ENCODE measurements around the gene GPBP1. TPM values are rescaled to one million over a fixed set of nuclear protein-coding genes. Genes with fewer than 3 reads are reported as not detected.
"Not testable (repeated sequence)": the region's sequence is repeated elsewhere in the genome, so short reads cannot be mapped to it uniquely, and the experiment has no call there.

GPBP1 gene
- polyA plus RNA-seq, 1 donor from 2014 or later: 149 TPM

DNA sequence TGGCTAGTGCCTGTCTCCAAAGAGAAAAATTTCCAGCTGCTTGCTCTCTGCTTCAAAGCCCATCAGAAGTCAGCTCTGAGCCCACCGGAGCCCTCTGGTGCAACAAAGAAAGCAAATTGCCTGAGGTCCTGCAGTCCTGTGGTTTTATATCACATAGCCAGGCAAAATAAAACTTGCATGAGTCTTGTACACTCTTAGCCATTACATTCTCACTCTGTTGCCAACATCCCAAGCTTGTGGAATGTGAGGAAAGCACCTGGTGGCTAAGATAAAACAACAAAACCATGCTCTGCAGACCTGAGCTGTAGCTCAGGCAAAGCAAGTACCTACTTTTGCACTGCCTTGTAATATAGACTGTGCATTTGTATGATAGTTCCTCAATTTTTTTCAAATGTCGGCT, 133.7 kb downstream of the GPBP1 start:
- H3K9ac ChIP-seq (ENCODE audit: low read length): no peak overlapping the region

DNA sequence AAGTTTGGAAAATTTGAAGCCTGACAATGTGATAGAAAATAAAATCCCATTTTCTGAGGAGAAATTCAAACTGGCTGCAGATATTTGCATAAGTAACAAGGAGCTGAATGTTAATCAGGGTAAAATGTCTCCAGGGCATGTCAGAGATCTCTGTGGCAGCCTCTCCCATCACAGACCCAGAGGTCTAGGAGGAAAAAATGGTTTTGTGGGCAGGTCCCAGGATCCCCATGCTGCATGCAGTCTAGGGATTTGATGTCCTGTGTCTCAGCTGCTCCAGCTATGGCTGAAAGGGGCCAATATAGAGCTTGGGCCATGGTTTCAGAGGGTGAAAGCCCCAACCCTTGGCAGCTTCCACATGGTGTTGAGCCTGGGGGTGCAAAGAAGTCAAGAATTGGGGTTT, 135.2 kb downstream of the GPBP1 start:
- not testable (repeated sequence) for H3K4me3 ChIP-seq (ENCODE audit: low read length); H3K4me2 ChIP-seq (ENCODE audit: low read length); H3K9ac ChIP-seq (ENCODE audit: low read length); H3F3A ChIP-seq (ENCODE audit: insufficient read depth, low read length, poor library complexity, severe bottlenecking); H3K79me2 ChIP-seq (replicated peaks; ENCODE audit: insufficient read depth, low read length); H3K9me2 ChIP-seq (ENCODE audit: insufficient read depth, low read length); H4K20me1 ChIP-seq (ENCODE audit: insufficient read depth); H3K9me3 ChIP-seq (ENCODE audit: low read length); H3K27ac ChIP-seq (ENCODE audit: low read length); H2AFZ ChIP-seq (ENCODE audit: low read depth, low read length); H3K36me3 ChIP-seq (ENCODE audit: insufficient read depth, low read length); H3K27me3 ChIP-seq (ENCODE audit: insufficient read depth, low read depth, low read length)

More for the DNA sequence above, 133.7 kb downstream of the GPBP1 start:
- Histone ChIP-seq H2AFZ (ENCODE audit: low read depth, low read length) (no peak overlapping the region), H3K27ac (ENCODE audit: low read length) (no peak overlapping the region), H3K27me3 (ENCODE audit: insufficient read depth, low read depth, low read length) (no peaks in the 10 kb centered on the region), H3F3A (ENCODE audit: insufficient read depth, low read length, poor library complexity, severe bottlenecking) (no peaks in the 10 kb centered on the region), H3K79me2 (replicated peaks; ENCODE audit: insufficient read depth, low read length) (no peaks in the 10 kb centered on the region), H3K9me3 (ENCODE audit: low read length) (peaks cover 4% of the 10 kb centered on the region), H3K36me3 (ENCODE audit: insufficient read depth, low read length) (no peaks in the 10 kb centered on the region), H3K4me2 (ENCODE audit: low read length) (no peak overlapping the region), H3K4me3 (ENCODE audit: low read length) (no peak overlapping the region), H3K9me2 (ENCODE audit: insufficient read depth, low read length) (no peaks in the 10 kb centered on the region), H4K20me1 (ENCODE audit: insufficient read depth) (no peaks in the 10 kb centered on the region)
- TF ChIP-seq SMC3 (conservative IDR thresholded peaks at IDR 0.05; ENCODE audit: poor library complexity) (no peak), MXI1 (conservative IDR thresholded peaks at IDR 0.05; ENCODE audit: poor library complexity, severe bottlenecking) (no peak), RAD21 (conservative IDR thresholded peaks at IDR 0.05) (no peak), EP300 (conservative IDR thresholded peaks at IDR 0.05; ENCODE audit: poor library complexity, severe bottlenecking) (no peak), TAF1 (IDR thresholded peaks at IDR 0.05; ENCODE audit: low read depth) (no peak), EZH2 (IDR thresholded peaks at IDR 0.05; ENCODE audit: borderline replicate concordance, insufficient read depth, low read length, poor library complexity, severe bottlenecking) (no peak), POLR2AphosphoS5 (IDR thresholded peaks at IDR 0.05) (no peak)
- TF ChIP-seq, protein P1, sequence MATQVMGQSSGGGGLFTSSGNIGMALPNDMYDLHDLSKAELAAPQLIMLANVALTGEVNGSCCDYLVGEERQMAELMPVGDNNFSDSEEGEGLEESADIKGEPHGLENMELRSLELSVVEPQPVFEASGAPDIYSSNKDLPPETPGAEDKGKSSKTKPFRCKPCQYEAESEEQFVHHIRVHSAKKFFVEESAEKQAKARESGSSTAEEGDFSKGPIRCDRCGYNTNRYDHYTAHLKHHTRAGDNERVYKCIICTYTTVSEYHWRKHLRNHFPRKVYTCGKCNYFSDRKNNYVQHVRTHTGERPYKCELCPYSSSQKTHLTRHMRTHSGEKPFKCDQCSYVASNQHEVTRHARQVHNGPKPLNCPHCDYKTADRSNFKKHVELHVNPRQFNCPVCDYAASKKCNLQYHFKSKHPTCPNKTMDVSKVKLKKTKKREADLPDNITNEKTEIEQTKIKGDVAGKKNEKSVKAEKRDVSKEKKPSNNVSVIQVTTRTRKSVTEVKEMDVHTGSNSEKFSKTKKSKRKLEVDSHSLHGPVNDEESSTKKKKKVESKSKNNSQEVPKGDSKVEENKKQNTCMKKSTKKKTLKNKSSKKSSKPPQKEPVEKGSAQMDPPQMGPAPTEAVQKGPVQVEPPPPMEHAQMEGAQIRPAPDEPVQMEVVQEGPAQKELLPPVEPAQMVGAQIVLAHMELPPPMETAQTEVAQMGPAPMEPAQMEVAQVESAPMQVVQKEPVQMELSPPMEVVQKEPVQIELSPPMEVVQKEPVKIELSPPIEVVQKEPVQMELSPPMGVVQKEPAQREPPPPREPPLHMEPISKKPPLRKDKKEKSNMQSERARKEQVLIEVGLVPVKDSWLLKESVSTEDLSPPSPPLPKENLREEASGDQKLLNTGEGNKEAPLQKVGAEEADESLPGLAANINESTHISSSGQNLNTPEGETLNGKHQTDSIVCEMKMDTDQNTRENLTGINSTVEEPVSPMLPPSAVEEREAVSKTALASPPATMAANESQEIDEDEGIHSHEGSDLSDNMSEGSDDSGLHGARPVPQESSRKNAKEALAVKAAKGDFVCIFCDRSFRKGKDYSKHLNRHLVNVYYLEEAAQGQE (IDR thresholded peaks at IDR 0.05; ENCODE audit: borderline replicate concordance): no peak
- TF ChIP-seq, protein P2, sequence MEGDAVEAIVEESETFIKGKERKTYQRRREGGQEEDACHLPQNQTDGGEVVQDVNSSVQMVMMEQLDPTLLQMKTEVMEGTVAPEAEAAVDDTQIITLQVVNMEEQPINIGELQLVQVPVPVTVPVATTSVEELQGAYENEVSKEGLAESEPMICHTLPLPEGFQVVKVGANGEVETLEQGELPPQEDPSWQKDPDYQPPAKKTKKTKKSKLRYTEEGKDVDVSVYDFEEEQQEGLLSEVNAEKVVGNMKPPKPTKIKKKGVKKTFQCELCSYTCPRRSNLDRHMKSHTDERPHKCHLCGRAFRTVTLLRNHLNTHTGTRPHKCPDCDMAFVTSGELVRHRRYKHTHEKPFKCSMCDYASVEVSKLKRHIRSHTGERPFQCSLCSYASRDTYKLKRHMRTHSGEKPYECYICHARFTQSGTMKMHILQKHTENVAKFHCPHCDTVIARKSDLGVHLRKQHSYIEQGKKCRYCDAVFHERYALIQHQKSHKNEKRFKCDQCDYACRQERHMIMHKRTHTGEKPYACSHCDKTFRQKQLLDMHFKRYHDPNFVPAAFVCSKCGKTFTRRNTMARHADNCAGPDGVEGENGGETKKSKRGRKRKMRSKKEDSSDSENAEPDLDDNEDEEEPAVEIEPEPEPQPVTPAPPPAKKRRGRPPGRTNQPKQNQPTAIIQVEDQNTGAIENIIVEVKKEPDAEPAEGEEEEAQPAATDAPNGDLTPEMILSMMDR (IDR thresholded peaks at IDR 0.05; ENCODE audit: poor library complexity, severe bottlenecking): no peak

DNA sequence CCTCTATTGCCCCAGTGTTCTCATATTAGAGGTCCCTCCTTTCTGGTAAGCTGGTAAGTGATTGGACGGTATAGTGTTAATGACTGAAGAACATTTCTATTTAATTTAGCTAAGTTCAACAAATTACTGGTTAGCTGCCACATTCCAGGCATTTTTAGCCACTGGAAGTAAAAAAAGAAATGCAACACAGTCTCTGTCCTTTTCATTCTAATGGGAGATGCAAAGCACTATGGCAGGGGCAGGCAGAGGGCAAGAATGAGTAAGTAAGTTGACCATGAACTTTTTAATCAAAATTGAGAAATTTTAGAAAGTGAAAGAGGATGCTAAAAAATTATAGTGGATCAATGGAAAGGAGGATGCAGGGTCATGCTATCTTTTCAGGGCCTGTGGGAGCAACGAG, 137.4 kb downstream of the GPBP1 start:
- TF ChIP-seq, protein P1 (IDR thresholded peaks at IDR 0.05; ENCODE audit: borderline replicate concordance): no peak
- TF ChIP-seq MXI1 (conservative IDR thresholded peaks at IDR 0.05; ENCODE audit: poor library complexity, severe bottlenecking): no peak
- TF ChIP-seq, protein P2 (IDR thresholded peaks at IDR 0.05; ENCODE audit: poor library complexity, severe bottlenecking): no peak
- no peak for TF ChIP-seq SMC3 (conservative IDR thresholded peaks at IDR 0.05; ENCODE audit: poor library complexity)
- H4K20me1 ChIP-seq (ENCODE audit: insufficient read depth): no peaks in the 10 kb centered on the region
- no peaks in the 10 kb centered on the region for H3K9me2 ChIP-seq (ENCODE audit: insufficient read depth, low read length)
- peaks cover 4% of the 10 kb centered on the region for H3K9me3 ChIP-seq (ENCODE audit: low read length)
- H3K4me3 ChIP-seq (ENCODE audit: low read length): no peak overlapping the region
- no peak overlapping the region for H3K9ac ChIP-seq (ENCODE audit: low read length)
- H3K79me2 ChIP-seq (replicated peaks; ENCODE audit: insufficient read depth, low read length): no peaks in the 10 kb centered on the region
- no peak overlapping the region for H3K4me2 ChIP-seq (ENCODE audit: low read length)
- no peak overlapping the region for H2AFZ ChIP-seq (ENCODE audit: low read depth, low read length)
- H3F3A ChIP-seq (ENCODE audit: insufficient read depth, low read length, poor library complexity, severe bottlenecking): no peaks in the 10 kb centered on the region
- H3K27me3 ChIP-seq (ENCODE audit: insufficient read depth, low read depth, low read length): no peaks in the 10 kb centered on the region
- H3K27ac ChIP-seq (ENCODE audit: low read length): no peak overlapping the region
- H3K36me3 ChIP-seq (ENCODE audit: insufficient read depth, low read length): no peaks in the 10 kb centered on the region

All from neural cell (in vitro differentiated cells).